Measurements from ENCODE around the gene FRMD4A. TPM values are rescaled to one million over a fixed set of nuclear protein-coding genes. Genes with fewer than 3 reads are reported as not detected.

FRMD4A gene
- total RNA-seq, 2 experiments from 2014 or later: 0.17 TPM; not detected in 1

DNA sequence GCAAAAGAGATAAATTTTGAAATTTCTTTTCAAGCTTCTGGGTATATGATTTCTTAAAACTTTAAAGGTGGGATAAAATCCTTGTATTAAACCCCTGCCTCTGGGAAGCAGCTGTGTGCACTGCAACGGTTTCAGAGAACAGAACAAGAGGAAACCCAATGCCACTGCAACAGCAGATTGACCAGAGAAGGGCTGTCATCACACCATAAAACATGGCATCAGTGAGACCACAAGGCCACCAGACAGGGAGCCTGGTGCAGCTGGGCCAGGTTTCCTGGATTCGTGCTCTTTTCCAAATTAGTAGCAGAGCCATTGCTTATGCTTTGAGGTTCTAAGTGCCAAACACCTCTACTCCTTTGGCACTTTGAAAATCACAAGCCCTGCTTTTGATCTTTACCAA lies 591.5 kb downstream of the FRMD4A start:
- Histone ChIP-seq H4K20me1 (ENCODE audit: insufficient read depth, low read length) (no peaks in the 10 kb centered on the region), H3K27ac (ENCODE audit: low read depth, low read length, poor library complexity, severe bottlenecking) (no peak overlapping the region), H3K79me2 (ENCODE audit: insufficient read depth, low read depth, low read length) (no peaks in the 10 kb centered on the region), H3K4me3 (ENCODE audit: low read depth, low read length, poor library complexity, severe bottlenecking) (no peak overlapping the region), H3K9me2 (ENCODE audit: insufficient read depth, low read length) (no peaks in the 10 kb centered on the region), H2AFZ (ENCODE audit: low read length) (no peak overlapping the region), H3K4me1 (ENCODE audit: insufficient read depth, low read length, poor library complexity, severe bottlenecking) (no peaks in the 10 kb centered on the region), H3K4me2 (ENCODE audit: low read length) (no peak overlapping the region), H3K36me3 (ENCODE audit: insufficient read depth, low read length) (no peaks in the 10 kb centered on the region), H3K9me3 (ENCODE audit: low read length) (no peaks in the 10 kb centered on the region)
- DNase-seq (ENCODE audit: low spot score): no peak
- BruUV-seq (replicated peaks): no TSS peak
- CTCF ChIA-PET (ENCODE audit: unreplicated experiment): no interaction called here
- intact Hi-C loops (cut with micrococcal nuclease; ENCODE audit: unreplicated experiment): no loop called here
- POLR2A ChIA-PET: no interaction called here
- TF ChIP-seq, protein P1, sequence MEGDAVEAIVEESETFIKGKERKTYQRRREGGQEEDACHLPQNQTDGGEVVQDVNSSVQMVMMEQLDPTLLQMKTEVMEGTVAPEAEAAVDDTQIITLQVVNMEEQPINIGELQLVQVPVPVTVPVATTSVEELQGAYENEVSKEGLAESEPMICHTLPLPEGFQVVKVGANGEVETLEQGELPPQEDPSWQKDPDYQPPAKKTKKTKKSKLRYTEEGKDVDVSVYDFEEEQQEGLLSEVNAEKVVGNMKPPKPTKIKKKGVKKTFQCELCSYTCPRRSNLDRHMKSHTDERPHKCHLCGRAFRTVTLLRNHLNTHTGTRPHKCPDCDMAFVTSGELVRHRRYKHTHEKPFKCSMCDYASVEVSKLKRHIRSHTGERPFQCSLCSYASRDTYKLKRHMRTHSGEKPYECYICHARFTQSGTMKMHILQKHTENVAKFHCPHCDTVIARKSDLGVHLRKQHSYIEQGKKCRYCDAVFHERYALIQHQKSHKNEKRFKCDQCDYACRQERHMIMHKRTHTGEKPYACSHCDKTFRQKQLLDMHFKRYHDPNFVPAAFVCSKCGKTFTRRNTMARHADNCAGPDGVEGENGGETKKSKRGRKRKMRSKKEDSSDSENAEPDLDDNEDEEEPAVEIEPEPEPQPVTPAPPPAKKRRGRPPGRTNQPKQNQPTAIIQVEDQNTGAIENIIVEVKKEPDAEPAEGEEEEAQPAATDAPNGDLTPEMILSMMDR (conservative IDR thresholded peaks at IDR 0.05; ENCODE audit: low read length): no peak
- TF ChIP-seq EZH2phosphoT487 (IDR thresholded peaks at IDR 0.05; ENCODE audit: borderline replicate concordance, low read depth, low read length): no peak

DNA sequence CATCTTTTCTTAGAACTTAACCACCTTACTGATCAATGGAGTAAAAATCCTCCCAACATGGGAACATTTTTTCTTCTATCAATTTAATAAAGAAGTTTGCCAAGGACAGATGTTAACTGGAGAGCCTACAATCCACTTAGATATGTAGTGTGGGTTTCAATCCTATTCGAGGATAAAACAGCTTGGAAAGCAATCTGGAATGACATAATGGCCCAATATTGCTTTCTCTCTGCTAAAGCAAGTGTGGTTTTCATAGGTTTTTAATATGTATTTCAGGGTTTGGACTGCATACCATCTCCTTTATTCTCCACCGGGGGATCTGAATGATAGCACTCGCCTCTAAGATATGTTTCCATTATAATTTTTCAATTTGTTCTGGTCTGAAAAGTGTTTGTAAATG lies 594.2 kb downstream of the FRMD4A start:
- no peaks in the 10 kb centered on the region for H3K36me3 ChIP-seq (ENCODE audit: insufficient read depth, low read length)
- POLR2A ChIA-PET: no interaction called here
- H3K9me2 ChIP-seq (ENCODE audit: insufficient read depth, low read length): no peaks in the 10 kb centered on the region
- CTCF ChIA-PET (ENCODE audit: unreplicated experiment): no interaction called here
- no peak for TF ChIP-seq EZH2phosphoT487 (IDR thresholded peaks at IDR 0.05; ENCODE audit: borderline replicate concordance, low read depth, low read length)
- TF ChIP-seq, protein P1 (conservative IDR thresholded peaks at IDR 0.05; ENCODE audit: low read length): no peak
- H3K4me3 ChIP-seq (ENCODE audit: low read depth, low read length, poor library complexity, severe bottlenecking): no peak overlapping the region
- no peaks in the 10 kb centered on the region for H3K79me2 ChIP-seq (ENCODE audit: insufficient read depth, low read depth, low read length)
- no peaks in the 10 kb centered on the region for H3K9me3 ChIP-seq (ENCODE audit: low read length)
- no TSS peak for BruUV-seq (replicated peaks)
- intact Hi-C loops (cut with micrococcal nuclease; ENCODE audit: unreplicated experiment): no loop called here
- H3K4me2 ChIP-seq (ENCODE audit: low read length): no peak overlapping the region
- H3K4me1 ChIP-seq (ENCODE audit: insufficient read depth, low read length, poor library complexity, severe bottlenecking): no peaks in the 10 kb centered on the region
- H4K20me1 ChIP-seq (ENCODE audit: insufficient read depth, low read length): no peaks in the 10 kb centered on the region
- no peak overlapping the region for H2AFZ ChIP-seq (ENCODE audit: low read length)
- no peak for DNase-seq (ENCODE audit: low spot score)
- no peak overlapping the region for H3K27ac ChIP-seq (ENCODE audit: low read depth, low read length, poor library complexity, severe bottlenecking)

DNA sequence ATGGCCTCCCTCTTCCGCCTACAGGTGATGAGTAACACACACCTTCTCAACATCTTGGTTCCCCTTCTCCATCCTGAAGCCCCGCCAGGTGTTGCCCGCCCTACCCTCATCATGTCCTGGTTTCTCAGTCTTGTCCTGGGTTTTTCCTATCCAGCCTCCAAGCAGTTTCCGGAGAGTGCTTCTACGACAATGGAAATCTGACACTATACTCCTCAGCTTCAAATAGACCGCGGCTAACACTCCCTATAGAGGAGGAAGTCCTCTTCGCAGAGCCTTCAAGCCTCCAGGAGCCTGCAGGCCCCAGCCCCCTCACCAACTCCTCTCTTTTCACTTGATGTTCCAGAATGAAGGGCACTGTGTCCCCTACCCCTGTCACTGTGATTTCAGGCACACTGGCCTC lies 596.6 kb downstream of the FRMD4A start:
- CTCF ChIA-PET (ENCODE audit: unreplicated experiment): no interaction called here
- H3K4me1 ChIP-seq (ENCODE audit: insufficient read depth, low read length, poor library complexity, severe bottlenecking): no peaks in the 10 kb centered on the region
- H3K79me2 ChIP-seq (ENCODE audit: insufficient read depth, low read depth, low read length): no peaks in the 10 kb centered on the region
- H4K20me1 ChIP-seq (ENCODE audit: insufficient read depth, low read length): no peaks in the 10 kb centered on the region
- H3K9me2 ChIP-seq (ENCODE audit: insufficient read depth, low read length): no peaks in the 10 kb centered on the region
- no peak overlapping the region for H3K27ac ChIP-seq (ENCODE audit: low read depth, low read length, poor library complexity, severe bottlenecking)
- H2AFZ ChIP-seq (ENCODE audit: low read length): no peak overlapping the region
- no peak for DNase-seq (ENCODE audit: low spot score)
- POLR2A ChIA-PET: no interaction called here
- intact Hi-C loops (cut with micrococcal nuclease; ENCODE audit: unreplicated experiment): no loop called here
- H3K36me3 ChIP-seq (ENCODE audit: insufficient read depth, low read length): no peaks in the 10 kb centered on the region
- no peaks in the 10 kb centered on the region for H3K9me3 ChIP-seq (ENCODE audit: low read length)
- H3K4me3 ChIP-seq (ENCODE audit: low read depth, low read length, poor library complexity, severe bottlenecking): no peak overlapping the region
- no peak overlapping the region for H3K4me2 ChIP-seq (ENCODE audit: low read length)
- no TSS peak for BruUV-seq (replicated peaks)
- no peak for TF ChIP-seq EZH2phosphoT487 (IDR thresholded peaks at IDR 0.05; ENCODE audit: borderline replicate concordance, low read depth, low read length)
- TF ChIP-seq, protein P1 (conservative IDR thresholded peaks at IDR 0.05; ENCODE audit: low read length): no peak
